ENCODE data around the gene FBXL17. TPM values are rescaled to one million over a fixed set of nuclear protein-coding genes. Genes with fewer than 3 reads are reported as not detected.
"Not testable (repeated sequence)": the region's sequence is repeated elsewhere in the genome, so short reads cannot be mapped to it uniquely, and the experiment has no call there.

FBXL17 gene
- total RNA-seq, 1 donor from 2014 or later, result 11.6 TPM

DNA sequence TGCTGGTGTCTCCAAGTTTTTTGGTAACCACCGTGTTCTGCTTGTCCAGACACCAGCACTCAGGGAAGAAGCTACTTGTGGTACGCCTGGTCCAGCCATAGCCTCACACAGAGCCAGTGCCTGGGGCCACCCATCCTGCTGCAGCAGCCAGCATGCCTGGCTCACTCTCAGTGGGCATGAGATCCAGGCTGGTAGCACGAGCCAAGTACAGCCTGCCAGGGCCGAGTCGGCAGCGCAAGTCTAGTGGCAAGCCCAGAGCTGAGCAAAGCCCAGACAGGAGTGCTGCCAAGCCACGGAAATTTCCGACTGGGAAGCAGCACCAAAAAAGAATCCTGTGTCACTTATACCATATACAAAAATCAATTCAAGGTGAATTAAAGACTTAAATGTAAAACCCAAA is 36.3 kb upstream of the FBXL17 start:
- no peaks in the 10 kb centered on the region for H3K27me3 ChIP-seq (ENCODE audit: control insufficient read depth, insufficient read depth, low read length)
- H3K36me3 ChIP-seq (ENCODE audit: control insufficient read depth, insufficient read depth, low read length), result no peaks in the 10 kb centered on the region
- no peak overlapping the region for H3K4me3 ChIP-seq (ENCODE audit: low read depth, low read length)
- DNase-seq (ENCODE audit: low read depth), result no peak
- TF ChIP-seq CTCF (IDR thresholded peaks at IDR 0.05; ENCODE audit: insufficient read depth, low read length, poor library complexity, severe bottlenecking), result no peak

DNA sequence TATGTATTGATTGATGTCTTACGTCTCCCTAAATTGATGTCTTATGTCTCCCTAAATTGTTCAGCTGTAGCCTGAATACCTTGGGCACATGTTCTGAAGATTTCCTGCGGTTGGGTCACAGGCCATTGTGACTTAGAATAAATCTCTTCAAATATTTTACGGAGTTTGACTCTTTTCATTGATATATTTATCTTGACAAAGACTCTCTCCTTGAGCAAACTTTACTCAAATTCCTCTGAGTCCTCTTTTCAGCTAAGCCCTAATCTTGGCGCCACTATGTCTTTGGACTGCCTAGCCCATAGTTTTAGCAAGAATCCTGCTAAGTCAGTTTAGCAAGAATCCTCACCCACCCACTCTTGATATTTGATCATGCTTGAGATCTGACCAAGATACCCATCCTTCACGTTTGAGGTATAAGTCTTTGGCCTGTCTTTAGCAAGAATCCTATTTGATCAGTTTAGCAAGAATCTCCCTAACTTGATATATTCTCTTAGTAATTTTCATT is 35.3 kb upstream of the FBXL17 start:
- no peak for DNase-seq (ENCODE audit: low read depth)
- TF ChIP-seq CTCF (IDR thresholded peaks at IDR 0.05; ENCODE audit: insufficient read depth, low read length, poor library complexity, severe bottlenecking), result no peak

GRCh38 chr5:108415726-108416125 is 33.8 kb upstream of the FBXL17 start:
- no peaks in the 10 kb centered on the region for H3K27me3 ChIP-seq (ENCODE audit: control insufficient read depth, insufficient read depth, low read length)
- no peak for DNase-seq (ENCODE audit: low read depth)
- TF ChIP-seq CTCF (IDR thresholded peaks at IDR 0.05; ENCODE audit: insufficient read depth, low read length, poor library complexity, severe bottlenecking), result no peak
- no peaks in the 10 kb centered on the region for H3K36me3 ChIP-seq (ENCODE audit: control insufficient read depth, insufficient read depth, low read length)
- H3K4me3 ChIP-seq (ENCODE audit: low read depth, low read length), result no peak overlapping the region

More for the DNA sequence above, 35.3 kb upstream of the FBXL17 start:
- no peaks in the 10 kb centered on the region for H3K36me3 ChIP-seq (ENCODE audit: control insufficient read depth, insufficient read depth, low read length)
- no peak overlapping the region for H3K4me3 ChIP-seq (ENCODE audit: low read depth, low read length)
- H3K27me3 ChIP-seq (ENCODE audit: control insufficient read depth, insufficient read depth, low read length), result no peaks in the 10 kb centered on the region

- DNase-seq (ENCODE audit: low read depth), result no peak
- no peaks in the 10 kb centered on the region for H3K27me3 ChIP-seq (ENCODE audit: control insufficient read depth, insufficient read depth, low read length)
- no peak overlapping the region for H3K4me3 ChIP-seq (ENCODE audit: low read depth, low read length)
- H3K36me3 ChIP-seq (ENCODE audit: control insufficient read depth, insufficient read depth, low read length), result no peaks in the 10 kb centered on the region
- no peak for TF ChIP-seq CTCF (IDR thresholded peaks at IDR 0.05; ENCODE audit: insufficient read depth, low read length, poor library complexity, severe bottlenecking)
Measured at GRCh38 chr5:108409786-108410185, 27.9 kb upstream of the FBXL17 start.

DNA sequence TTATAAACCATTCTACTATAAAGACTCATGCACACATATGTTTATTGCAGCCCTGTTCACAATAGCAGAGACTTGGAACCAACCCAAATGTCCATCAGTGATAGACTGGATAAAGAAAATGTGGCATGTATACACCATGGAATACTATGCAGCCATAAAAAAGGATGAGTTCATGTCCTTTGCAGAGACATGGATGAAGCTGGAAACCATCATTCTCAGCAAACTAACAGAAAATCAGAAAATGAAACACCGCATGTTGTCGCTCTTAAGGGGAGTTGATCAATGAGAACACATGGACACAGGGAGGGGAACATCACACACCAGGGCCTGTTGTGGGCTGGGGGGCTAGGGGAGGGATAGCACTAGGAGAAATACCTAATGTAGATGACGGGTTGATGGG is 23.3 kb upstream of the FBXL17 start:
- not testable (repeated sequence) for H3K27me3 ChIP-seq (ENCODE audit: control insufficient read depth, insufficient read depth, low read length); DNase-seq (ENCODE audit: low read depth); H3K36me3 ChIP-seq (ENCODE audit: control insufficient read depth, insufficient read depth, low read length); H3K4me3 ChIP-seq (ENCODE audit: low read depth, low read length)

GRCh38 chr5:108398964-108399363 is 17.1 kb upstream of the FBXL17 start:
- Histone ChIP-seq H3K27me3 (ENCODE audit: control insufficient read depth, insufficient read depth, low read length) (no peaks in the 10 kb centered on the region), H3K36me3 (ENCODE audit: control insufficient read depth, insufficient read depth, low read length) (no peaks in the 10 kb centered on the region), H3K4me3 (ENCODE audit: low read depth, low read length) (no peak overlapping the region)
- DNase-seq (ENCODE audit: low read depth), result no peak
- no peak for TF ChIP-seq CTCF (IDR thresholded peaks at IDR 0.05; ENCODE audit: insufficient read depth, low read length, poor library complexity, severe bottlenecking)

- H3K36me3 ChIP-seq (ENCODE audit: control insufficient read depth, insufficient read depth, low read length); H3K27me3 ChIP-seq (ENCODE audit: control insufficient read depth, insufficient read depth, low read length); H3K4me3 ChIP-seq (ENCODE audit: low read depth, low read length); DNase-seq (ENCODE audit: low read depth): not testable (repeated sequence)
Measured at GRCh38 chr5:108396837-108397236, 14.9 kb upstream of the FBXL17 start.

Measured in kidney epithelial cell (primary cell).